Airway epithelial cell (primary cell): Measurements from ENCODE around the gene CYP4F3. TPM values are rescaled to one million over a fixed set of nuclear protein-coding genes. Genes with fewer than 3 reads are reported as not detected.

Source experiments
- total RNA-seq: library from RNA; depleted of rRNA; stranded (reverse); fragments of >200 nt; gene quantifications from 2 replicates; pipeline ENCODE4 v1.2.3, GENCODE V29; 2015

Gene CYP4F3
- 1.9 and 2.1 TPM in 2 replicates for total RNA-seq

GRCh38 chr19:15640294-15640903, at the start of gene CYP4F3:
Gene CYP4F3, plus strand, starts transcription at chr19:15640897. Its CDS starts 519 bp downstream, at chr19:15641416.

DNA sequence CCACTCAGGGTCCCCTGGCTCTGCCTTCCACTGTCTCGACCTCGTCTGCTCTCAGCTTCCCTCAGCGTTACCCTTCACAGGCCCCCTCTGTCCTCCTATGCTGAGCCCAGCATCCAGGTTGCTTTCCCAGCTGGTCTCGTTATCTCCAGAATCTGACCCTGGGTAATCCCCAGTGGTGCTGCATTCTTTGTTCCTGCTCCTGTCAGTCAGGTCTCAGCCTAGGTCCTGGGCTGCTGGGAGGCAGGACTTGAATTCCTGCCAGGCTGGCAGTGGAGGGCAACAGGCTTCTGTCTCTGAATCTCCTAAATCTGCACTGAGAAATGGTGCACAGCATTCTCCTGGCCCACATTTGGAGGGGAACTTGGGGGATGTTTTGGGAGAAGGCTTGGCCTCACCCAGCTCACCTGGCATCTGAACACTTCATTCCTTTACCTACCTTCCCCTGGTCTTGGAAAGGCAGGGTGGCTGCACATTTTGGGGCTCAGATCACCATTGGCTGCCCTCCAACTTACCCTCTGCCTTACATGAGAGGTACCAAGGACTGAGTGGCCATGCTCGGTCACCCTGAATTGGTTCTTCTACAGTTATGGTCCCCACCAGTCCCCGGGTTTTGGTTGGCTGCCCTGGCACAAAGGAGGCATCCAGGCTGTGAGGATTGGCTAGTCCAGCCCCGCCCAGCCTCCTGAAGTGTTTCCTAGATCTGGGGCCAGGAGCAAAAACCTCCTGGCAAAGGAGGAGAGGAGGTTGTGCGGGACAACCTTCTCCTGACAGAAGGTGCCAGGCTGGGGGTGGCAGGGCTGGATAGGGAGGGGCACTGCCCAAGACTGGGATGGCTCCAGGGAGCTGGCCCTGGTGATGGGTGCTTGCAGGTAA, 26.0 kb upstream of the CYP4F3 start, which contains the start of gene CYP4F8:
TSS of gene CYP4F8 (plus strand) at position 712 of the 873 bp plus-strand sequence. CDS start 399 bp downstream, outside the sequence.

DNA sequence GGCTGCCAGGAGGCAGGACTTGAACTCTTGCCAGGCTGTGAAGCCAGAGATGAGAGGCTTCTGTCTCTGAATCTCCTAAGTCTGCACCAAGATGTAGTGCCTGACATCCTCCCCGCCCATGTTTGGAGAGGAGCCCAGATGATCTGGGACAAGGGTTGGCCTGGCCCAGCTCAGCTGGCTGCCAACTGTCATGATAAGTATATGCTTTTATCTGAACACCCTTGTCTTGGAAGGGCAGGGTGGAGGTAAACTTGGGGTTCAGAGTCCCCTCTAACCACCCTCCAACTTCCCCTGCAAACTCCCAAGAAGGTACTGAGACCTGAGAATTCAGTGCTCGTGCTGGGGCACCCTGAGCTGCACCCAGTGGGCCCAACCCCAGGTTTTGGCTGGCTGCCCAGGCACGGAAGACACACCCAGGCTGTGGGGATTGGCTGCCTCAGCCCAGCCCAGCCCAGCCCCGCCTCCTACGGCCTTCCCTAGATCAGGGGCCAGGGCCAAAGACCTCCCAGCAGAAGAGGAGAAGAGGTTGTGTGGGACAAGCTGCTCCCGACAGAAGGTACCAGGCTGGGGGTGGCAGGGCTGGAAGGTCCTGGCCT, 32.0 kb downstream of the CYP4F3 start, which contains the start of gene CYP4F12:
TSS of gene CYP4F12 (plus strand) at position 508 of the 596 bp plus-strand sequence. CDS start 443 bp downstream, outside the sequence.

Other genes starting within 250 kb of the CYP4F3 start
- gene AKAP8L, start 221.9 kb upstream of the CYP4F3 start, total RNA-seq = 66.4 and 69.1 TPM in 2 replicates
- 16.9 and 32.4 TPM in 2 replicates for gene WIZ, start 190.9 kb upstream of the CYP4F3 start, total RNA-seq
- gene RASAL3, start 176.4 kb upstream of the CYP4F3 start, total RNA-seq = not detected in 2 replicates
- gene PGLYRP2, start 161.4 kb upstream of the CYP4F3 start, total RNA-seq = not detected in 2 replicates
- gene CYP4F22, start 132.4 kb upstream of the CYP4F3 start, total RNA-seq = 0.14 TPM in 1 of 2 replicates, not detected in the other
- not detected in 2 replicates for gene CYP4F8, start 25.7 kb upstream of the CYP4F3 start, total RNA-seq
- gene CYP4F12, start 32.2 kb downstream of the CYP4F3 start, total RNA-seq = 0.49 and 0.65 TPM in 2 replicates
- not detected in 2 replicates for gene OR10H2, start 87.1 kb downstream of the CYP4F3 start, total RNA-seq
- gene OR10H3, start 97.1 kb downstream of the CYP4F3 start, total RNA-seq = not detected in 2 replicates
- gene OR10H5, start 146.8 kb downstream of the CYP4F3 start, total RNA-seq = not detected in 2 replicates
- gene OR10H1, start 174.8 kb downstream of the CYP4F3 start, total RNA-seq = 0.21 TPM in 1 of 2 replicates, not detected in the other